GM21447 (cell line): Measurements from ENCODE around the gene SH2B2.
A peak's percentile ranks its signal among the peaks of the same experiment; 100 is the strongest.
"Not testable (repeated sequence)": the region's sequence is repeated elsewhere in the genome, so short reads cannot be mapped to it uniquely, and the experiment has no call there.

Source experiments
- ATAC-seq: cut with Tn5 transposase; IDR thresholded peaks from one replicate; pipeline ENCODE4 v1.9.1; 2021; ENCODE audit not compliant: unreplicated experiment

SH2B2 gene

GRCh38 chr7:102328863-102329262, 42.2 kb downstream of the SH2B2 start:
- not testable (repeated sequence) for ATAC-seq

- not testable (repeated sequence) for ATAC-seq
Measured at GRCh38 chr7:102329366-102329765, 42.7 kb downstream of the SH2B2 start.

GRCh38 chr7:102330666-102331460, 44.2 kb downstream of the SH2B2 start:
- not testable (repeated sequence) for ATAC-seq

- not testable (repeated sequence) for ATAC-seq
Measured at GRCh38 chr7:102335574-102335973, 48.9 kb downstream of the SH2B2 start.

GRCh38 chr7:102337002-102337401, 50.3 kb downstream of the SH2B2 start:
- ATAC-seq: not testable (repeated sequence)

GRCh38 chr7:102337420-102337819, 50.8 kb downstream of the SH2B2 start:
- not testable (repeated sequence) for ATAC-seq

- not testable (repeated sequence) for ATAC-seq
Measured at GRCh38 chr7:102340599-102341368, 54.1 kb downstream of the SH2B2 start.

GRCh38 chr7:102346983-102347382, 60.3 kb downstream of the SH2B2 start:
- ATAC-seq: not testable (repeated sequence)

GRCh38 chr7:102356344-102356743, 69.7 kb downstream of the SH2B2 start, which contains the start of gene SPDYE6:
Gene SPDYE6 (minus strand): TSS chr7:102356444. CDS start chr7:102356023, 421 bp downstream.
- not testable (repeated sequence) for ATAC-seq

GRCh38 chr7:102363549-102364393, 77.1 kb downstream of the SH2B2 start:
- ATAC-seq: peak; percentile 99

- ATAC-seq: not testable (repeated sequence)
Measured at GRCh38 chr7:102364394-102364886, 77.8 kb downstream of the SH2B2 start.

GRCh38 chr7:102365390-102365789, 78.7 kb downstream of the SH2B2 start:
- not testable (repeated sequence) for ATAC-seq

- ATAC-seq: not testable (repeated sequence)
Measured at GRCh38 chr7:102370038-102370437, 83.4 kb downstream of the SH2B2 start.
